NCI-H128 (cell line): Measurements from ENCODE around the gene MAN1A1.
"Not testable (repeated sequence)": the region's sequence is repeated elsewhere in the genome, so short reads cannot be mapped to it uniquely, and the experiment has no call there.

Experiments used
- DNase-seq: peaks from one replicate; lab custom pipeline; 2025; ENCODE audit not compliant: unreplicated experiment; lab: John Stamatoyannopoulos, UW

MAN1A1 gene

DNA sequence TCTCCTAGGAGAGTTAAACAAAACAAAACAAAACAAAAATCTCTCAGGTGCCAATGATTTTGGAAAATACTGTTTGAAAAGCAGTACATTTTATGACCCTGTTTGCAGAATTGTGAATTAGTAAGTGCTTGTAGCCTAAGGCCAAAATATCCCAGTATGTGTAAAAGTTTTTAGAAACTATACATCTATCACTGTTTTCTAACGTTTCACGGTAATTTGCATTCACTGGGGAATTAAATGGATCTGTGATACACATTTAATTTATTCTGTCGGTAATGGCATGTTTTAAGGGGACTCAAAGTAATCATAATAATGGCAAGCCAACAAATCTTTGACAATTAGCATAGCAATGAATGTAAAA, 175.5 kb downstream of the MAN1A1 start:
- no peak for DNase-seq

DNA sequence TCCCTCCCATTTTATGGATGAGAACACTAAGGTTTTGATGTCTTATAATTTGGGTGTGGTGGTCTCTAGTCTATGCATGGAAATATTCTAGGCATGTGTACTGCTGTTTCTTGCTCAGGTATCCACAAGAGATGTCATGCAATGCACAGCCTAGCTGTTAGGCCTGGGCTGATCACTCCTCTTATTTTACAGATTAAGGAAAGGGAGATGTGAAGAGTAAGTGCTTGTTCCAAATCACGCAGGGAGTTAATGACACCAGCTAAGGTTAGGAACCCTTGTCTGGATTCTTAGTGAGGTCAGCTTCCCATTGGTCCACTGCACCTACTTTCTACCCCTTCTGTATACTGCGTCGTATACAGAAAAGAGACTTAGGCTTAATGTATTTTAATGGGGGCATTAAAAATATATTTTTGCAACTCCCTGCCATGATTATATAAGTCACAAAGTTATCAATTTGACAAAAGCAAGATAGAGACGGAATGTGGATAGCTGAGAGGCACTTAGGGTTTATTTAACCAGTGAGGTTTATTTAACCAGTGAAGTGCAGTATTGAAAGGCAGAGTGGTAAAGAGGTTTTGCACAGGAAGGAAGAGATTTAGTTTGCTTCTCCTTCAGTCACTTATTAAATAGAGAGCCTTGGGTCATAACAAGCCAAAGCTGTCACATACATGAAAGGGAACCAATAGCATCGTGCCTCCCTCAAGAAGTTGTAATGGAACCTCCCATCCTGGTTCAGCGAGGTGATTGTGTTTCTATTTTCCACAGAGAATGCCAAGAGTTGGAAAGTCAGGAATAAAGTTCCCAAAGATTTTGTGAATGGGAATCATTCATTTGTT, 176.1 kb downstream of the MAN1A1 start:
- DNase-seq, result no peak

DNA sequence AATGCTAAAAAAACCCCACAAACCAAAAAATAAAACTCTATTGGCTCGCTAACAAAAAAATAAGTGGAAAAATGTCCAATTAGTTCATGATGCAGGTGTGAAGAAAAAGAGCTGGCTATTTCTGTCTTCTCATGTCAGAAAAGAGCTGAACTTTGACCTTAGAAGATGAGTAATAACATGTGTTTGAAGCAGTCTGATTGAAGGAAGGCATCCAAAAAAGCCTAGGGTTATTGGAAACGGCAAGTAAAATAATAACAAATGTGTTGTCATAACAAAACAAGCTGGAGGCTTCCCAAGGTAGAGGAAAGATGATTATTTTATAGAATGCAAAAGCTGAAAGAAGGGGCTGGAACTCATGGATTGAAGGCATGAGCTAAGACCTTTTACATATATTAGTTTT, 176.7 kb downstream of the MAN1A1 start:
- no peak for DNase-seq

DNA sequence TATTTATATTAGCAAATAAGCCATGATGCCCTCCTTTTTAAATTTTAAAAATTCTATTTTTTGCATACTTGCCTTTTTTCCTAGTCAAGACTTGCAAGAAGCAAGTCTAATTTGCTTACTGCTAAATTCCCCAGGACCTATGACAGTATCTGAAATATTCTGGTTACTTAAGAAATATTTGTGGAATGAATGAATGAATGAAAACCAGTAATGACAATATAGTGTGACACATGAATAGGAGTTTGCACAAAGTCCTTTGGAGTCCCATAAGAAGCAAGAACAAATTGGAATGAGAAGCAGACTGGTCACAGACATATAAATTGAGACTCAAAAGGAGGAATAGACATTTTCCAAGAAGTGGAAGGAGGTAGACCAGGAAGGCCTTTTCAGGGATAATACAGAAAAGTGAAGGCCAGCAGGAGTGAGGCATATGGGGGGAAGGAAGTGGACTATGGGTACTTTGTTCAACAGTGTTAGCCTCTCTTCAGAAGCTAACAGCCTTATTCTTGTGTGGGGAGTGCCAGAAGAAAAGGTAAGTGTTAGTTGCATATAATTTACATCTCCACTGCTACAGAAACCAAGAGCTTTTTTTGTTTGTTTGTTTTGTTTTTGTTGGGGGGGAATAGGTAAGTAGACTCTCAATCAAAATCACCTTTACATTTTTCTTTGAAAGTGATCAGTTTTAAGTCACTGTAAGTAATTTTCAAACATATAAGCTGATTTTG, 177.5 kb downstream of the MAN1A1 start:
- no peak for DNase-seq

DNA sequence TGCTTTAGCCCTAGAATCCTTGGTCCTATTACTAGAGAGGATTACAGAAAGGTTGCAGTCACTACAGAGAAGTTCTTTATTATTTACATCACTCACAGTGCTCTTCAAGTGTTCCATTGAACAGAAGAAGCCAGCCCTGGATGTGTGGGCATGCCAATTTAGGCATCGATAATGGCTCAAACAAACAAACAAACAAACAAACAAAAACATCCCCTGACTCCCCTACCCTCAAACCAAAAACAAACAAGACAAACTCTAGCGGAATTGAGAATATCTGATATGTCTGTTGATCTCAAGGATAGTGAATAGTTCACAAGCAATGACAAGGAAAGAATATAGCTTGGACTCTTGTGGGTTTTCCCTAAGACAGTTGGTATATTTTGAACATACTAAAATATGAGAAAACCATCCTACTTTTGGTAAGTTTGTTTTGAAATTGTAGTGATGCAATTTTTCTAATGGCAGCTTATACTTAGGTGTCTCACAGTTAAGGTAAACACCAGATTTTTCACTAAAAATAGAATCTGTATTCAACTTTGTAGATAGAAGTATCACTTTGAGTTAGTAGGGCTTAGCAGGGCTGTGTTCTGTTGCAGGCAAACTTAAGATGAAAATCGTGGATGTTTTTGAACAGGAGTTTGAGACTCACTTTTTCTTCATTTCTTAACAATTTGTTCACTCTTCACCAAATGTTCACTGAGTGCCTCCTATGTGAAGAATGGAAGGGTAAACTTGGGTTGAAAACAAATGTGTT, 178.3 kb downstream of the MAN1A1 start:
- no peak for DNase-seq

DNA sequence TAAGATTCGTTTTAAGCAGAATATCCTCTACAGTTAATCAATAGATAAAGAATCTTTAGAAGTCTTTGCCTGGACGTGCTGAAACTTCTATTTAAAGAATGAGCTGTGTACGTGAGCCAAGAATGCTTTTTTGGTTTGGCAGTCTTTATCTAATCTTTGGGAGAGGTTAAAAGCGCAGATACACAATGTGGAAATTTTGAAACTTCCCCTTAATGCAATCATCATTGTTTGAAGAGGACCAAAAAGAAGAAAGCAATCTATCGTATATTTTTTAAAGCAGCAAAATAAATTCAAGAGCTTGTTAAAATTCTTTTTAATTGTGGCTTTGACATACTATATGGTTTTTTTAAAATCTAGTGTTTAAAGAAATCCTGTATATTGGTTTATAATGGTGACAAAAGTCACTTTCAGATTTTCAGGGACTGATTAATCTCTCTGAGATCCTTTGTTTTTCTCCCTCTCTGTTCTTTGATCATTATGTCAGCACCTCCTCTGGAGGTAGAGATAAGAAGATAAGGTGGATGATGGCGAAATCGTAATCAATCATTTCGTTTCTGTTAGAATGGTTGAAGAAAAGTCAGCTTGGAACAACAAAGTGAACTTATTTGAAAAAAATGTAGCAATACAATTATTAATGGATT, 179.0 kb downstream of the MAN1A1 start:
- no peak for DNase-seq

DNA sequence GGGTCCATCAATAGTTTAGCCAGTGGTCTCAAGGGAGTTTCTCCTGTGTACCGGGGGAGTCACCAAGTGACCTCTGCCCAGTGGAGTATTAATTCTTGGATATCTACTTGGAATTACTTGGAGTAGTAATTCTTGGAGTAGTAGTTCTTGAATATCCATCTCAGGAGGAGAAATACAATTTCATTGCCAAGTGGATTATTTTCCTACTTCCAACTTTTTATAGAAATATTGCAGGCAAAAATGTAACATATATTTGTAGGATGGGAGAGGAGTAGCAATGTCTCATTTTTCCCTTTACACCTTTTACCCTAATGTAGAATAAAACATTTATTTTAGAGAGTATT, 179.5 kb downstream of the MAN1A1 start:
- no peak for DNase-seq

DNA sequence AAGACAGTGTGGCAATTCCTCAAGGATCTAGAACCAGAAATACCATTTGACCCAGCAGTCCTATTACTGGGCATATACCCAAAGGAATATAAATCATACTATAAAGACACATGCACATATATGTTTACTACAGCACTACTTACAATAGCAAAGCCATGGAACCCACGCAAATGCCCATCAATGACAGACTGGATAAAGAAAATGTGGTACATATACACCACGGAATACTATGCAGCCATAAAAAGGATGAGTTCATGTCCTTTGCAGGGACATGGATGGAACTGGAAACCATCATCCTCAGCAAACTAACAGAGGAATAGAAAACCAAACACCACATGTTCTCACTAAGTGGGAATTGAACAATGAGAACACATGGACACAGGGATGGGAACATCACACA, 180.2 kb downstream of the MAN1A1 start:
- DNase-seq, result not testable (repeated sequence)

DNA sequence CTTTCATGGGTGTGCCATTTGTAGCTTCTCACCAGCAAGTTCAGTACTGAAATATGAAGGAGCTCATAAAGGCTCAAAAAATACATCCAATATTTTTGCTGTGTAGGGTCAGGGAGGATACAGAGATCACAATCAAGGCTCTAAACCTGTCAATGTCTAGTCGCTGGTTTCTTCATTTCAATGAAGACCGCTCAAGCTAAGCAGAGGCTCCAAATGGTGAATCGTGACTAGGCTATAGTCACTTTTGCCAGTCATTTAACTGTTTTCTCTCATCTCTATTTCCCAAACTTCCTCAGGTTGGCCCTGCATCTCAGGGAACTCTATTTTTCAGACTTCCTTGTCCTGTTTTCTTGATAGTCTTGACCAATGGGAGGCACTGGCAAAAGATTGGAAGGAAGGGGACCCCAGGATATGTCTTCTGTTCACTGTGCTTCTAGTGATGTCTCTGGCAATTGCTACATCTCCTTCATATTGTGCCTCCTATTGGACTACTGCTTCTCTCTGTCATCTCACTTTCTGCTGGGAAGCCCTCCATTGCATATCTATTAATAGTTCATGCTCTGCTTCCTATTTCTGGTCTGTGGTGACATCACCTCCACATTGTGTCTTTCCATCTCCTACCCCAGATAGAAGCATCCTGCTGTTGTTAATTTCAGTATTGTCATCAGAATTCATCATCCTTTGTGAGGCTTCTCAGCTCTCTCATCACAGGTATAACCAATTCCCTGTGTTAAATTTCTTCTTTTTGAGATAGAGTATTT, 183.4 kb downstream of the MAN1A1 start:
- no peak for DNase-seq

DNA sequence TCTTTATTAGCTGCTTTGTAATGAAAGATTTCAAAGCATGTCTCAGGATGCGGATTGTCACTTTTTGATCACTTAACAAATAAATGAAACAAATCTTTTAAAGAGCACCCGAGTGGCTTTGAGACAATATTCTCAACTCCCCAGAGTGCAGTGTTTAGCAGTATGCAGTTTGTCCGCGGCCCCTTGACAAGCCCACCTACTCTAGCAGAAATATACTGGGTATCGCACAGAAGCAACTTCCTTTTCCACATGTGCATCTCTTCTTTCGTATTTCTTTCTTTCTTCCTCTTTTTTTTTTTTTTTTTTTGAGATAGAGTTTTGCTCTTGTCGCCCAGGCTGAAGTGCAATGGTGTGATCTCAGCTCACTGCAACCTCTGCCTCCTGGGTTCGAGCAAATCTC, 186.6 kb downstream of the MAN1A1 start:
- DNase-seq, result no peak

DNA sequence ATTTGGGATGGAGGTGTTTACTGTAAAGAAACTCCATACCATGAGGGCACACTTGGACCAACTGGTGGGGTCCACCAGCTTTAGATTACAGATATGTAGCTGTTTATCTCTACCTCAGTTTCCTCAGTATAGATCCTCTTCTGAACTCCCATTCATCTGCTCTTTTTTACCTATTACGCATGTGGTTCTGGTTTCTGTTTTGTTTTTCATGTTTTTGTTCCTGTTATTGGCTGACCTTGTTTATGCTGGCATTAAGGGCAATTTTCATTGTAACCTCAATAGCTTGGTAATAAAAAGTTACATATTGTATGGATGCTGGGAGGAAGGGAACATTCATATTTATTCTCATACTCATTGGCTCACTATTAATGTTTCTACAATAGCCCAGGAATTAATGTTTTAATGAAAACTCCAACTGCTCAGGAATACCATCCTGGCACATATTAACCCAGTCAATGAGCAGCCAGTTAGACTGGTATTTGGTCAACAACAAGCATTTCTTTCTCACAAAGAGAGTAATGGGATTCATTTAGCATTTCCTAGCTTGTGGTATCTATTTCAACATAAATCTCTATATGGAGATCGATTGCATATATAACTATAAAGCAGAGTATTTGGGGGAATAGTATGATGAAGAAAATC, 187.3 kb downstream of the MAN1A1 start:
- DNase-seq, result no peak

DNA sequence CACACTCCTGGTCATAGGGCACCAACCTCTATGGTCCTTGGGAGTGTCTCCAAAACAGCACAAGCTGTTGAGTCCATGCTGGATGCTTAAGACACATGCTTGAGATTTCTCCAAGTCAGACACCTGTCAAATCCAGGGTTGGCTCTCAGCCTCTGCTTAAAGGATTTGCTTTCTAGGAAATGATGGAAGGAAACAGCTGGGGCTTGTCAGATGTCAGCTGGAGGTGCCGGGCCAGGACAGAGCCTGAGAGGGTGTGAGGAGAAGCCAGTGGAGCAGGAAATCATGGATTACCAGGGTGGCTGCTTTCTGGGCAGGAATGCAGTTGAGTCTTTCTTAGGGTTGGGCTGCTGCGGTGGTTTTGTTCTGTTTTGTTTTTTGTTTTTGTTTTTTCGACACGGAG, 188.1 kb downstream of the MAN1A1 start:
- DNase-seq, result no peak

DNA sequence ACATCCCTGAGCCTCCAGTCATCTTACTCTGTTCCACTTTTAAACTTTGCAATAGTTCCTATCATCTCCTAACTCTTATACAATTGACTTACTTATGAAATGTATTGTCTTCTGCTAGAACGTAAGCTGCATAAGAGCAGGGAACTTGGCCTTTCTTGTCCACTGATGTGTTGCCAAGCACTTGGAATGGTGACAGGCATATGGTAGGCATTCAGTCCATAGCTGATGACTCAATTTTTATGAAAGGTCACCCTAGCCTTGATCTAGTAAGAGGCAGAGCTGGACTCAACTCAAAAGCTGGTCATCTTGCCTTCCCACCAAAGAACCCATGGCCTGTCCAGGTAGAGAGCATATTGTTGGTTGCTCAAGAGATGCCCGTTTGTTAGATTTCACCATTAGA, 188.7 kb downstream of the MAN1A1 start:
- DNase-seq, result no peak

DNA sequence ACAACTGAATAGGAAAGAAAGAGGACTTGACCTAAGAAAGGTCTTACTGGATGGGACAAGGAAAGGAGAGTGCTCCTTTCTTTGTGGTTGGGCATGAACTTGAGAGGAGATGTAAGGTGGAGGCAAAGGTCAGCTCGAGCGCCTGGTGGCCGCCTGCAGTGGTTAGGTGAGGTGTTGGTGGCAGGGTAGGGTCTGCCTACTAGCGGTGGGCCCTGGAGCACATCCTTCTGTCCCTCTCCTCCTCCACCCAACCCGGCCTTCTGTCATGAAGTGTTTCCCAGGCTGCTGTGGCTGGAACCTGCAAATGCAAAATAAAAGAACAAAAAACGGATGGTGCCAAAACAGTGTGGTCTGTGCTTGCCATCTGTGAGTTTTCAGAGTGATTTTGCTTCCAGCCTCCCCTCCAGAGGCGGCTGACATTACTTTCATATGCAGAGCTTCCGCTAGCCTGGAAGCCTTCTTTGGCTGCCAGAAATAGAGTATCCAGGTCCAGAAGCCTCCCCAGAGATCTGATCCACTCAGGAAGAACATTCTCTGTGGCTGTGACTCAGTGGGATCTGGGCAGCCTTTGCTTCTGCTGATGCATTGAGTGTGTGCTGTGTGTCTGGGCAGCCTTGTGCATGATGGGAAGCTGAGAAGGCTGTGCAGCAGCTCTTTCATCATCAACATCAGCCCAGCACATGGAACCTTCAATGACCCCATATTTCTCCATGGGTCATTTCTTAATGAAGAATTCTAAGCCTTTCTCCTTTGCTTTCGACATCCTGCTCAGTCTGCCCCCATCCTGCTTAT, 191.3 kb downstream of the MAN1A1 start:
- no peak for DNase-seq

DNA sequence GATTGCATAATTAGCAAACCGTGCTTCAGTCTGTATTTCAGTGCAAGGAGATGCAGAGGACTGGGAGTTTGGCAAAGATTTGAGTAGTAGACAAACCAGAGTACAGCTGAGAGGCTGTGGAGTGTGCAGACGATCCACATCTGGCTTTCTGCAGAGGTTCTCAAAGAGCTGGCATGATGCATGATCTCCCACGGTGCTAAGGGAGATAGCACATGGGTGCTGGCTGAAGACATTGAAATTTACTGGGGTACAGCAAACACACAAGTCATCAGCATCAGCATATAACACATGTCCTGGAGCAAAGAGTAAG, 192.1 kb downstream of the MAN1A1 start:
- DNase-seq, result no peak

DNA sequence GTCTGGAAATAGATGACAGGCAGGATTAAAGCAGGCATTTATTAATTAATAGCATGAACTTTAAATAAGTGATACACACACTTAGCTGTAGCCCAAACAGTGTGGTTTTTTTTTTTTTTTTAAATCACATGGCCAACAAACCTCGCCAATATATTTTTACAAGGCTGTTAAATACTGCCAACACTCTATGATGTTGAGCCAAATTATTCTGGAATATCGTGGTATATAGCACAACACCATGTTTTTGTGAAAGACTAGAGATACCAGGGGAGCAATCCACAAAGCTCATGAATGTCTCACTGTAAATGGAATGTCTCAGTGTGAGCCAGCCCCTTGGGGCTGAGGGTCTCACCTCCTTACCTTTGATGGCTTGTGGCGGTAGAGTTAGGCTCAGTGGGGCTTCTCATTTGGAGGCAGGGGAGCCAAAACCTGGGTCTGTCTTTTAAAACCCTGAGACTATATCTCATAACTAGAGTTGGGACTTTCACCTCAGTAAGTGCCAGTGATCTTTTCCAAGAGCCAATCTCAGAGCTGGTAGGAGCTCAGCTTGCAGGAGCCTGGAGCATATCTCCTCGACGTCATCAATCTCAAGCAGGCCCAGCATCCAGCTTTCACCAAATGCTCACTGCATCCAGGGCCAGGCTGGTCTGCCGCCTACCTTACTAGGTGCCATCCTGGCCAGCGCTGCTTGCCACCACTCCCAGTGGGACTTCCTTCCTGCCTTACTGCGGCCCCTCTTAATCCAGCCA, 192.6 kb downstream of the MAN1A1 start:
- no peak for DNase-seq

DNA sequence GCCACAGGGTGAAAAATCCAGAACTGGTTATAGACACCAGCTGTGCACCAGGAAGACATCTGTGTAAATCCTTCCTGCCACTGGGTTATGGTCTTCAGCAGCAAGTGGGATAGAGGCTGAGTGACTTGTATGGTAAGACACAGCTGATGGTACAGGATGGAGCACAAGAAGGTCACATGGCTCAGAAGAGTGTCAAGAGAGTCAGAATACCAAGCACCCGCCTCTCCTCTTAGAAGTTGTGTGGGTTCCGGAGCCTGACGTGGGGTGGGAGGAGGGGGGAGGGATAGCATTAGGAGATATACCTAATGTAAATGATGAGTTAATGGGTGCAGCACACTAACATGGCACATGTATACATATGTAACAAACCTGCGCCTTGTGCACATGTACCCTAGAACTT, 193.5 kb downstream of the MAN1A1 start:
- DNase-seq, result not testable (repeated sequence)

DNA sequence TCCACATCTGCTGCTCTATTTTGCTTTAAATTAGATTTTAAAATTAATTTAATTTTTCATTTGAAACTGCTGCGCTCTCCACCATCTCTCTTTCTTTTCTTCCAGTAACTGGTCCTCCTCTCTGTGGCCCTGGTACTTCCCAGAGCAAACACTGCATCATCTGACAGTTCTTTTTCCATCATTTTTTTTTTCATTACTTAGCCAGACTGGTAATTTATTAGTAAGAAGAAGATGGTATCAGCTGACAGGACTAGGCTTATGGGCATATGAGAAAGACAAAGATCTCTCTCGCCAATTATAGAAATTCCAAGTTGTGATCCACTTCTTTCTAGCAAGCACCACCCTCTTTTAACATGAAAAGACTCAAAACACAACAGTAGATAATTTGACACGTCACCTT, 197.4 kb downstream of the MAN1A1 start:
- DNase-seq, result no peak
